Activated naive CD4-positive, alpha-beta T cell treated with Interleukin-2 at 50 U/mL for 16 hours (primary cell): Measurements from ENCODE around the gene MED19.
"Not testable (repeated sequence)": the region's sequence is repeated elsewhere in the genome, so short reads cannot be mapped to it uniquely, and the experiment has no call there.

Experiments used
- DNase-seq: peaks from one replicate; pipeline ENCODE4 v3.0.0-alpha.2; 2020

MED19 gene

DNA sequence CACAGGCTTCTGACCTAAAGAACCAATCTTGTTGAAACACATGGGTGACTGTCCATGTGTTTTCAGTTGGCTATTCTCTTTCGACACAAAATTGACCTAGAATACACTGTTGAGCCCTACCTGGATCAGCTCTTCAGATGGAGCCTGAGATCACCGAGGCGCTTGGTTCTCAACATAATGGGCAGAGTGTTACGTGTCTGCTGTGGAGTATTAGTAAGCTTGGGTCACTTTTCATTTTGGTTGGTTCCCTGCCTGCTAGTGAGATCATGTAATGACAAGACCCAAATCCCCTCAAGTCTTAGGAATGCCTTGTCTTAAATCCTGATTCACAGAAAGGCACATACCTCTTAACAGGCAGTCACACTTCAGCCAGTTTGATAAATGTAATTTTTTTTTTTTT lies 8.7 kb downstream of the MED19 start:
- DNase-seq = no peak

DNA sequence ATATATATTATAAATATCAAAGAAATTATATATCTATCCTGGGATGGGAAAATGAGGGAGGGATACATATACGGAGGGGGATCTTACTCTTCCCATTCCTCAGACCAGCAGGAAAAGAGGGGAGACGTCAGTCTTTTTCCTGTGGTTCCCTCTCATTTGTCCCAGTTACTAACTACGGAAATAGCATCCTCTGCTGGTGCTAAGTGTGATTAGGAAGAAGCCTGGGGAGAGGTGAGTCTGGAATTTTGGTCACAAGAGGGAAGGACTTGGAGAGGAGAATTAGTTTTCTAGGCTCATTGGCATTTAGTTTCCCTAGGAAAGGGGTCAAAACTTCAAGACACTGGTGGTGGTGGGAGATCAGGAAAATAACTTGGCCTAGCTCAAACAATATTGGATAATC lies 11.6 kb downstream of the MED19 start:
- no peak for DNase-seq

DNA sequence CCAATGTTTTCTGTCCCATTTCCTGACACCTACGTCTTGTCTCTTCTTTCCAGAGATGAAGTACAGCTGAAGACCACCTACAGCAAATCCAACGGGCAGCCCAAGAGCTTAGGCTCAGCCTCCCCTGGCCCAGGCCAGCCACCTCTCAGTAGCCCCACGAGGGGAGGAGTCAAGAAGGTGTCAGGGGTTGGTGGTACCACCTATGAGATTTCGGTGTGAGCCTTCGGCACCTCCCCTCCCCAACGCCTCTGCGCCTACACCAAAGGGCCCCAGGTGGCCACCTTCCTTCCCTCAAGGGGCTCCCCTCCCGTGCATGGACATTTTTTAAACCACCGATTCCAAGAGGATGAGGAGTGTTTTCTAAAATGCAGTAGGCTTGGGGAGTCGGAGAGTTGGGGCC lies 12.2 kb downstream of the MED19 start:
- no peak for DNase-seq

DNA sequence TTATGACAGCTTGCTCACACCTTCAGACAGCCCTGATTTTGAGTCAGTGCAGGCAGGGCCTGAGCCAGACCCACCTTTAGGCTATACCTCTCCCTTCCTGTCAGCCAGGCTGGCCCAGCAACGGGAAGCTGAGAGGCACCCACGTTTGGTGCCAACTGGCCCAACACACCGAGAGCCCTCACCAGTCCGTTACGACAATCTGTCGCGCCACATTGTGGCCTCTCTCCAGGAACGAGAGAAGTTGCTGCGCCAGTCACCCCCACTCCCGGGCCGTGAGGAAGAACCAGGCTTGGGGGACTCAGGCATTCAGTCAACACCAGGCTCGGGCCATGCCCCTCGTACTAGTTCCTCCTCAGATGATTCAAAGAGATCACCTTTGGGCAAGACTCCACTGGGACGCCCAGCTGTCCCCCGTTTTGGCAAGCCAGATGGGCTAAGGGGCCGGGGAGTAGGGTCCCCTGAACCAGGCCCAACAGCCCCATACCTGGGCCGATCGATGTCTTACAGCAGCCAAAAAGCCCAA lies 13.1 kb downstream of the MED19 start:
- DNase-seq = no peak

DNA sequence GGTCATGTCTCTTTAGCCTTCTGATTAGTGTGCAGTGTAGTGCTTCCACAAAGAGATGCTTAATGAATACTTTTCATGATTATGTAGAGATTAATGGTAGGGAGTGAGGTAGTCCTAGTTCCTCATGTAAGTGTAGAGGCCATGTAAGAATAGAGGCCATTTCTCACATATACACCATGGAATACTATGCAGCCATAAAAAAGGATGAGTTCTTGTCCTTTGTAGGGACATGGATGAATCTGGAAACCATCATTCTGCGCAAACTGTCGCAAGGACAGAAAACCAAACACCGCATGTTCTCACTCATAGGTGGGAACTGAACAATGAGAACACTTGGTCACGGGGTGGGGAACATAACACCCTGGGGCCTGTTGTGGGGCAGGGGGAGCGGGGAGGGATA lies 21.5 kb downstream of the MED19 start:
- not testable (repeated sequence) for DNase-seq

DNA sequence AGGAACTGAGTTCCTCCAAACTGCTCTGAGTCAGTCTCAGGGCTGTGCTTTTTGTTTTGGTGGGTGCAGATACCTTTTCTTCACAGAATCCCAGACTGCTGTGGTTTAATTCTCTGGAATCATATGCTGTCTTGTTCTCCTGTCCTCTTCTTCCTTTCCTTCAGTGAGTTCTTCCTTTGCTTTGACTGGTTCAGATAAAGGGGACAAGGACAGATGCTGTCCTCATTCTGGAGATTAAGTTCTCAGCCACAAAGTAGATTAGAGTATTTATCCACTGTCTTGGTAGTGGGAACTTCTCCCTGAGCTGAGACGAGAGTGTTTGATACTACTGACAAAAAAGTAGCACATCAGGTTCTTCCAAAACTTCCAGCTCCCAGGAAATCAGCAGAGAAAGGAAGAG lies 30.8 kb downstream of the MED19 start:
- DNase-seq = no peak

DNA sequence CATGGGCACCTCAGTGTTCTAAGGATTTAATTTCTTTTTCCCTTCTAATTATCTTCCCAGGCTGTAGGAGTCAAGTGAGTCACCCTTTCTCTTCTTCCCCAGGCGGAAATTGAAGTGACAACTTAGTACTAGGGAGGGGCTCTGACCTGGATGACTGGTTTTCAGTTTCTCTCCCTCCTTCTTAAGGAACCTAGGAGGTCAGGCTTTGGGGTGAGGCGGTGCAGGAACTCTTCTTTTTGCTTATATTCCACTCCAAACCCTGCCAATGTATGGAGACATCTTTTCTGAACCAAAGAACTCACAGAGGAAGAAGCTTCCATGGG lies 31.5 kb downstream of the MED19 start:
- no peak for DNase-seq

DNA sequence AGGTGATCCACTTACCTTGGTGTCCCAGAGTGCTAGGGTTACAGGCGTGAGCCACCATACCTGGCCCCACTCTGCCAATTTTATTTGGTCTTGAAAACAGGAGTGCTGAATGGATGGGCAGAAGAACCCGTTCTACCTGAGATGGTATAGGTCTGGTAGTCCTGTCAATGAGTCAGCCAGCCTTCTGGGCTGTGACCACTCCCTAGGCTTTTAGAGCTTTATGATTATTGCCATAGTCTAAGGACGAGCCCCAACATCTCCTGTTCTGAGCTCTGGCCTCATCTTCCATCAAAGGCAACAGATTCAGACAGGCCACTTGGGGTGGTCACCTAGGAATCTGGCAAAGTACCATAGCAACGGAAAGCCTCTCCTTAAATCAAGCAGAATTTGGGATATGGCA lies 32.6 kb downstream of the MED19 start:
- DNase-seq = no peak

DNA sequence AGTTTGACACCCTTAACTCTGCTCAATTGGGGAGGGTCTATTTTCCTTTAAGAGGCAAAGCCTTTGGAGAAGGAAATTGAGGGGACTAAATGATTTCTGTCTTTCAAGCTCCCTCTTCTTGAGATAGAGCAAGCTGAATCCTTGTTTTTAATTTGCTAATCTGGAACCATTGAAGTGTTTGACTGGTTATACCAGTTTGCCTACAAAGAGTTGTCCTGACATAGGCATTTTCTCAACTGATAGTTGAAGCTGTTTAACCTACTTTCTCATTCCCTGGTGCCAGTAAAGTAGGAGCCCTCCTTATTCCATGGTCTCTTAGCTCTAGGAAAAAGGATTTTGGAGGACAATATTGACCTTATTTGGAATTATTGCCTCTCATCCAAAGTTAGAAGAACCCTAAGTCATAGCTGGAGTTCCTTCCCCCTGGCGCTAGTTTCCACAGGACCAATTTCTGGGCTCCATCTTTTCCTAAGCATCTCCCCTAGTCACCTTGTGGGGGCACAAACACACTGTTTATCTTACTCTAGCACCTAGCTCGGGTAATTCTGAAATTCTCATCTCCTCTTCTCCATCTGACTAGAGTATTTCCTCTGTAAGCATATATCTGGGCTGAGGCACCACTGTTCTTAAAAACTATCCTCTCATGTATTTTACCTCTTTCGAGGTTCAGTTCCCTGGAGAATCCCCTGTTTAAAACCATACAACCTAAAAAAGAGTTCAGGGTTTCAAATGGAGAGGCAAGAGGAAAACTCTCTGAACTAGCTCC lies 36.7 kb downstream of the MED19 start:
- DNase-seq = no peak

DNA sequence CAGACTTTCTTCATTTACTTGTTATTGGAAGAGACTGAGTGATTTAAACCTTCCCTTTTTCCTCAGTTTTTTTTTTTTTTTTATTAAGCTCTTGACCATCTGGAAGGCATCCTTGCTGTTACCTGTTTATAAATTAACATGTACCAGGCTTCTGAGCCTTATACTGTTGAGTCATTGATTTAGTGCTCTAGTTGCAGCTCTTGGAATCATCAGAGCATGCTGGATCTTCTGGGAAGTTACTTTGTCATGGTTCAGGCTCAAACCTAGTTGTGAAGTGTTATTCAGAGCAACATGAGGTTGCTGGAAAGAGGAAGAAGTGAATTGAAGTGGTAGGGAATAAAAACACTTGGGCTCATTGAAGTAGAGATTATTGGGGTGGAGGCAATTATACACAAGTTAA lies 37.8 kb downstream of the MED19 start:
- no peak for DNase-seq

DNA sequence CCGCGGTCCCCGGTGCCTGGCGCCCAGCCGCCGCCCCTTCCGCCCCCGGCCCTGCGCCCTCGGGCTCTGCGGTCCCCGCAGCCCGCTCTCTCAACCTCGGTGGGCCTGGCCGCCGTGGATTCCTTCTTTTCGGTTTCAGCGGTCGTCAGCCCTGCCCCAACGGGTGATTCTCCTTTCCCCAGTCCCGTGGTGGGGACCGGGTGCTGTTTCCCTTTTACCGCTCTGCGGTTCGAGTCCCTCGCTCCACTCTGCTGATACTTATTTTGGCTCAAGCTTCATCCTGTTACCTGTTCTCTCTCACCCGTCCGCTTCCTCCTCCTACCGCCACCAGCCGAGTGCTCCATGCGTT lies 43.6 kb downstream of the MED19 start:
- DNase-seq = no peak

DNA sequence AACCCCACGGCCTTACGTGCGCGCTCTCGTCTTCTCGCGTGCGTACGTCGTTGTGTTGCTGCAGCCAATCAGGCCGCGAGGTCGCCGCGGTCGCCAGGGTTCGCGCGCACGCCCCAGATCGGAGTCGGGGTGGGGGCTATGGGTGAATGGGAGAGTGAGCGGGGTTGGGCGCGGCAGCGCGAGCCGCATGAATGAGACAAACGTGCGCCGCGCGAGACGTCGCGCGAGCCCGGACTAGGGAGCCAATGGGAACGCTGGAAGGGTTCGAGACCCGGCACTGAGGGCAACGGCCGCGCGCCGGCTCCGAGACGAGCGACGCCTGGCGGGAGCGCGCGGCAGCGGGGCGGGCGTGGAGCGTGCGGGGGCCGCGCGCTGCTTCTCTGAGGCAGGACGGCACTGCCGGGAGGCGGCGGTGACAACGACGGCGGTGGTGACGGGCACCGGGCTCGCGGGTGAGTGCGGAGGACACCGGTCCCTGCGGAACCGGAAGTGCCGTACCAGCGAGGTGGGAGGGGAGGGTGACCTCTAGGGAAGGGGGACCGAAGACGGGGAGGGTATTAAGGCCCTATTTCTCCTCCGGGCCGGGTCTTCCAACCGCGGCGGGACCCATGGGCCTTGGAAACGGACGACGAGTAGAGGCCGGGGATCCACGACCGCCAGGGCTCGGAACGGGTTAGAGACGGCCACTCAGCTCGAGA lies 44.1 kb downstream of the MED19 start, which contains the start of gene ZDHHC5:
TSS of gene ZDHHC5 (plus strand) at position 379 of the 698 bp plus-strand sequence. CDS start 4,977 bp downstream, outside the sequence.
- DNase-seq = peak; percentile 100

DNA sequence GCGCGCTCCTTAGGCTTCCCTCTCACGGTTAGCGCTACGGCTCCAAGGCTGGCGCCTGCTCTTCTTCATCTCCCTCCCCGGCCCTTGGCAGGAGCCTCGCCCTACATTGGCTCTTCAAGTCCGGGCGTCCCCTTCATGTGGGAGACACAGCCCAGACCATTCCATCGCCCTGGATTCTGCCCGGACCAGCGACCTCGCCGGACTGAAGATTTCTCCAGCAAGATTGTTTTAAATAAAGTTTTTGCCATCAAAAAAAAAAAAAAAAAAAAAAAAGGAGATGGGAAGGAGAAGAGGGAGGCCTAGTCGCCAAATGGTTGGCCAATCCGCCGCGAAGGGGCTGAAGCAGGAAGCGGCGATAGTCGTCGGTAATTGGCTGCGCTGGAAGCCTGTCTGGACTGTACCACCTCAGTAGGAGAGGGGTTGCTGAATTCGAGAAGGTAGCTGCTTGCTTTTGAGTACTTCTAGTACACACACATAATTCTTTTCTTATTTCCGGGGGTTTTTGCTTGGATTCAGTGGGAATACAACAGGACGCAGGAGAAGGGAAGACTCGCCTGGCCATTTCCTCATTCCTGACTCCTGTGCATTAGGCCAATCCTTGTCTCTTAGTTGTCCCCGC lies 44.8 kb downstream of the MED19 start:
- peak; percentile 91 for DNase-seq

DNA sequence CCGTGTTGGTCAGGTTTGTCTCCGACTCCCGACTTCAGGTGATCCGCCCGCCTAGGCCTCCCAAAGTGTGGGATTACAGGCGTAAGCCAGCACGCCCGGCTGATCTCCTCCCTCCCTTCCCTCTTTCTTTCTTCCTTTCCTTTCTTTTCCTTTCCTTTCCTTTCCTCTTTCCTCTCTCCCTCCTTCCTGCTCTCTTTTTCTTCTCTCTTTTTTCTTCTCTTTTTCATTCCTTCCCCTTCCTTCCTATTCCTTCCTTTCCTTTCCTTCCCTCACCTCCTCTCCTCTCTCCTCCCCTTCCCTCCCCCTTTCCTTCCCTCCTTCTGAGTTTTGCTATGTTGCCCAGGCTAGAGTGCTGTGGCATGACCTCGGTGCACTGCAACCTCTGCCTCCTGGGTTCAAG lies 48.0 kb downstream of the MED19 start:
- no peak for DNase-seq

DNA sequence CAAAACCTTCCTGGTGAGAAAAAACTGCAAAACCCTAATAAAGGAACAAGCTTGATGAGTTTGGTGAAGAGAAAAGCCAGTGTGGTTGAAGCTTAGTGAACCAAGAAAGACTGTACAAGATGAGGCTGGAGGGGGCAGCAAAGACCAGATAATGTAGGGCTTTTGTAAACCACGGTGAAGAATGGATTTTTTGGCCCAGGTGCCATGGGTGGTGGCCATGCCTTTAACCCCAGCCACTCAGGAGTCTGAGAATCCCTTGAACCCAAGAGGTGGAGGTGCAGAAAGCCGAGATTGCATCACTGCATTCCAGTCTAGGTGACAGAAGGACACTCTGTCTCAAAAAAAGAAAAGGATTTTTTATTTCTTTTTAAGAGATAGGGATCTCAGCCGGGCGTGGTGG lies 49.1 kb downstream of the MED19 start:
- DNase-seq = no peak

DNA sequence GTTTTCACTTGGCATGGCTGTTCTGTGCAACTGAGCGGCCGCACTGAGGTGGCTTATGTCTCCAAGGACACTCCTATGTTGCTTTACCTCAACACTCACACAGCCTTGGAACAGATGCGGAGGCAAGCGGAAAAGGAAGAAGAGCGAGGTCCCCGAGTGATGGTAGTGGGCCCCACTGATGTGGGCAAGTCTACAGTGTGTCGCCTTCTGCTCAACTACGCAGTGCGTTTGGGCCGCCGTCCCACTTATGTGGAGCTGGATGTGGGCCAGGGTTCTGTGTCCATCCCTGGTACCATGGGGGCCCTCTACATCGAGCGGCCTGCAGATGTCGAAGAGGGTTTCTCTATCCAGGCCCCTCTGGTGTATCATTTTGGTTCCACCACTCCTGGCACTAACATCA lies 52.3 kb downstream of the MED19 start:
- DNase-seq = no peak

DNA sequence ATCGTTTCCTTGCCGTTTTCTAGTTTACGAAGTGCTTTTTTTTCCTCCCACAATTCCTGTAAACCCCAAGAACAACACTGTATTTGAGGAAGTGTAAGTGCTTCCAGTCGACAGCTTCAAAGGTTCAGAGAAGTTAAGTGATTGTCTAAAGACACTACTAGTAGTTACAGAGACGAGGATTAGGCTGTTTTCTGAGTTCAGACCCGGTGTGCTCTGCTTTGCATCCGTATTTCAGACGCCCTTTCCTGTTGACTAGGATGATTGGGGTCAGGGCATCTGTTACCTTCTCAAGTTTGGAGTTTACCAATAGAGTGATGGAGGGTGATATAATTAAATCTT lies 54.0 kb downstream of the MED19 start:
- DNase-seq = no peak

DNA sequence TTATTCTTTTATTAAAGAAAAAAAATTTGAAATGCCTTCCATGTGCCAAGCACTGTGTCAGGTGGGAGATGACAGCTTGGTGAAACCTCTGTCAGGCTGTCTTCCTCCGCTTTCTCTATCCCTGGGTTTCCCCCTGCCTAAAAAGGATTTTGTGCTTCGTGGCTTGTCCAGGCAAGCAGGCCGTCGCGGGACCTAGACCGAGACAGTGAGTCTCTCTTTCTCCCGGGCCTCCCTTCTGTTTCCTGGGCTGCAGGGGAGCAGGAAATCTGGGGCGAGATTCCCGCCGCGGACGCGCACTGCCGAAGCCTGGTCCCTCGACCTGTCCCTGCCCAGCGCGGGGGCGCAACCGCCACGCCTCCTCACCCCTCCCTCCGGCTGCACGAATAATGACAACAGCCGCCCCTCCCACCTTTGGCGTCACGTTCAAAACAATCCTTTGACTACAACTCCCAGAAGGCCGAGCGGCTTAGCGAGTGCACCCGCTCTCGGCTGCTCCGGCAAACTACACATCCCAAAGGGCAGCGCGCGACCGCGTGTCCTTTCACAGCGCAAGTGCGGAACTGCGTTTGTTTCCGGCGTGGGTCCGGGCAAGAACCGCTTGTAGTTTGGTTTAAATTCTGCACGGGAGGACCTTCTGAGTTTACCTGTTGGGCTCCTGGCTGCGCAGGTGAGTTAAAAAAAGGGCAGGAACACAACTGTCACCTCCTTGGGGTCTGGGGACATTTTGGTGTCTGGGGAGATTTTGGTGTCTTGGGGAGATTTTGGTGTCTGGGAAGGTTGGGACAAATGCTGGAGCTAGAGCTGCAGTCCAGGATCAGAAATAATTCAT lies 54.6 kb downstream of the MED19 start, which contains the start of gene CLP1:
TSS of gene CLP1 (plus strand) at position 569 of the 829 bp plus-strand sequence. CDS start 1,715 bp downstream, outside the sequence.
- peak; percentile 99 for DNase-seq

DNA sequence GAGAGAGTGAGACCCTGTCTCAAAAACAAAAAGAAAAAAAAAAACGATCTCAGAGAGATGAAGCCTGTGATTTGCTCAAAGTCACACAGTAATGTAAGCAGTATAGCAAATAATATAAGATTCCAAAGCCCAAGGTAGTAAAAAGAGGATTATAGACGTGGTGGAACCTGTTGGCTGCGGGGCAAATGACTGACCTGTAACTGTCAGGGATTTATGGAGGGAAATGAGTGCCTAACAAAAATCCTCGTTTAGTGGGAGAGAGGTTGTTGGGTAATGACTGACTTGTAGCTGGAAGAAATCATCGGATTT lies 55.2 kb downstream of the MED19 start:
- no peak for DNase-seq
